AG09309 (cell line): ENCODE measurements around the gene MLIP.

Experiments
- DNase-seq: peaks from one replicate; pipeline ENCODE4 v3.0.0-alpha.2; 2010; ENCODE audit warnings: low read depth
- H3K4me3 ChIP-seq: 2 replicates; pipeline ENCODE4 v1.5.1; 2011; ENCODE audit warnings: mild to moderate bottlenecking, low read depth, low read length, moderate library complexity; ENCODE audit not compliant: control insufficient read depth
- TF ChIP-seq, protein P1 (sequence below): IDR thresholded peaks from 2 replicates; pipeline ENCODE4 v1.5.1; 2011; ENCODE audit warnings: mild to moderate bottlenecking, low read depth, low read length, inconsistent platforms; ENCODE audit not compliant: insufficient read depth, control insufficient read depth; ENCODE audit errors: missing control alignments

The MLIP gene

DNA sequence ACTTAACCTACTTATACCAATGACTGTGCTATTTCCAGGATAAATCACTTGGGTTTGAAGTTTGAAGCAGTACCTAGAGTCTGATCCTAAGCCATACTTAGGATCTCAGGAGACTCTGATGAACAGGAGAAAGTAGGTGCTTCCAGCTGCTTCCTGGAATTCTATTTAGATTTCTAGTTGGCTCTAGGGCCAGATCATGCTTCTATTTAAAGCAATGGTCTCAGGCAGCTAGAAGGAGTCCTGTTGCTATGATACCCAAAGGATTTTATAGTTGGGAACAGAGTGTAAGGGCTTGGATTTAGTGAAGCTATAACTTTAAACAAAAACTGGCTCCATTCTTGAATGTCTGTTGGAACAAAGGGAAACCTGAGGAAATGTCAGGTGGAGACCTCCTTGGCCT, 144.6 kb downstream of the MLIP start:
- TF ChIP-seq, protein P1, sequence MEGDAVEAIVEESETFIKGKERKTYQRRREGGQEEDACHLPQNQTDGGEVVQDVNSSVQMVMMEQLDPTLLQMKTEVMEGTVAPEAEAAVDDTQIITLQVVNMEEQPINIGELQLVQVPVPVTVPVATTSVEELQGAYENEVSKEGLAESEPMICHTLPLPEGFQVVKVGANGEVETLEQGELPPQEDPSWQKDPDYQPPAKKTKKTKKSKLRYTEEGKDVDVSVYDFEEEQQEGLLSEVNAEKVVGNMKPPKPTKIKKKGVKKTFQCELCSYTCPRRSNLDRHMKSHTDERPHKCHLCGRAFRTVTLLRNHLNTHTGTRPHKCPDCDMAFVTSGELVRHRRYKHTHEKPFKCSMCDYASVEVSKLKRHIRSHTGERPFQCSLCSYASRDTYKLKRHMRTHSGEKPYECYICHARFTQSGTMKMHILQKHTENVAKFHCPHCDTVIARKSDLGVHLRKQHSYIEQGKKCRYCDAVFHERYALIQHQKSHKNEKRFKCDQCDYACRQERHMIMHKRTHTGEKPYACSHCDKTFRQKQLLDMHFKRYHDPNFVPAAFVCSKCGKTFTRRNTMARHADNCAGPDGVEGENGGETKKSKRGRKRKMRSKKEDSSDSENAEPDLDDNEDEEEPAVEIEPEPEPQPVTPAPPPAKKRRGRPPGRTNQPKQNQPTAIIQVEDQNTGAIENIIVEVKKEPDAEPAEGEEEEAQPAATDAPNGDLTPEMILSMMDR = no peak

DNA sequence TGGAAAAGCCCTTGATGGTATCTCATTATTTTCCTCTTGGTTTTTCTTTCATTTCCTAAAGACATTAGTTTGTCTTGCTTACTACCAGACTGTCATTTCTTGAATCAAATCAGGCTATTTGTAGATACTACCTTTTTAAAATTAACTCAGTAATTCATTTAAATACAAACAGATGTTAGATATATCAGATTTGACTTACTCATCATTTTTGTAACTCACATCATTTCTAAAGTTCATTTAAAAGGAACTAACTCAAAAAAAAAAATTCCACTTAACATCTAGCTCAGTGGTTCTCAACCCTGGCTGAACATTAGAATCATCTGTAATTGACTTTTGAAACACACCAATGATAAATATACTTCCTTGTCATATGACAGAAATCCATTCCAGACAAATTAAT, 148.8 kb downstream of the MLIP start:
- no peak for DNase-seq
- TF ChIP-seq, protein P1 = no peak
- no peak overlapping the region for H3K4me3 ChIP-seq

More for the DNA sequence above, 144.6 kb downstream of the MLIP start:
- DNase-seq = no peak
- H3K4me3 ChIP-seq = no peak overlapping the region

GRCh38 chr6:54262499-54262898, 151.3 kb downstream of the MLIP start:
- no peak overlapping the region for H3K4me3 ChIP-seq
- TF ChIP-seq, protein P1 = no peak
- no peak for DNase-seq

DNA sequence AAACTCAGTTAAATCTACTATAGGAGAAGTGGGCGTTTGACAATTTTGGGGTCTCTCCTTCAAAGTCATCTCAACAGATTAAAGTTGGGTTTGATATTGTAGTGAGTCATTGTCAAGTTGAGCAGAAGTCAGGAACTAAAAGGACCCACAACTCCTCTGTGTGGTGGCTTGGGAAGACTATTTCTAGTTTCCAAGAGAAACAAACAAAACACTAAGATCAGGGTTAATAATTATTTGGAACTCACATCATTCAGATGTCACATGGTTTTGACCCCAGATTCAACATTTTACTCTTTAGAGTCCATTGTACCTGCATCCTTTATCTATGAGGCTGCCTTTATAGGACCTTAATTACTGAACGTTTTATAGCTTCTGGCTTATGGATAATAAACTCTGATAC, 151.7 kb downstream of the MLIP start:
- H3K4me3 ChIP-seq = no peak overlapping the region

DNA sequence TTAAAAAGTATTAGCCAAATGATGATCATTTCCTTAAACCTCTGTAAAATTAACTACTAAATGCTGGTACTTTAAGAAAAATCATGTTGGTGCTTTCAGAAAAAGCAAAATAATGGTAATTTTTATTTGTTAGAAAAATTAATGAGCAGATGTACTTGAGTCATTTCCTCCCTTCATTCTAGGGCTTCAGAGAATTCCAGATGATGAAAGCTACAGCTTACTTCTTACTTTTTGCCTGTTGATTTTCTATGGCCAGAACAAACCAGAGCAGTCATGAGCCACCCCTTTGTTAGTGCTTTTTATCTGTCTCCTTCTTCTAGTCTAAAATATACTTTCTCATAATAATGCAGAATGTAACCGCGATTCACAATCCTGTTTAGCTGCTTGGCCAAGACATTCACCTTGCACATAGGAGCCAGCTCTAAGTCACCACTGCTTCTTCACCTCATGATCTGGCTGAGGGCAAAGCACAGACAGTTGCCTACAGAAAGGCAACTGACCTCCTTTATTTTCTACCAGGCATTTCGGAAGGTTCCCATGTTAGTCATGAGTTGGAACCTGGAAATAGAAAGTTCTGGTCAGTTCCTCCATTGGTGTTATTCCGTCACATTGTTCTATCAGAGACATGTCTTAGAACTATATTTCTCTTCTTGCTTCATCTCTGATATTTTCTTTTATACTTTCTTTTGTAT, 153.5 kb downstream of the MLIP start:
- H3K4me3 ChIP-seq = no peak overlapping the region
- DNase-seq = no peak
- TF ChIP-seq, protein P1 = no peak

More for the DNA sequence above, 151.7 kb downstream of the MLIP start:
- TF ChIP-seq, protein P1 = no peak
- DNase-seq = no peak

GRCh38 chr6:54266400-54266923, 155.2 kb downstream of the MLIP start:
- H3K4me3 ChIP-seq = no peak overlapping the region
- no peak for DNase-seq
- TF ChIP-seq, protein P1 = no peak
